Activated CD8-positive, alpha-beta memory T cell treated with anti-CD3 and anti-CD28 coated beads for 24 hours (primary cell): ENCODE data around the gene CCDC97.
"Not testable (repeated sequence)": the region's sequence is repeated elsewhere in the genome, so short reads cannot be mapped to it uniquely, and the experiment has no call there.

ENCODE experiments used
- DNase-seq: peaks from one replicate; pipeline ENCODE4 v3.0.0-alpha.2; 2020

CCDC97 gene

DNA sequence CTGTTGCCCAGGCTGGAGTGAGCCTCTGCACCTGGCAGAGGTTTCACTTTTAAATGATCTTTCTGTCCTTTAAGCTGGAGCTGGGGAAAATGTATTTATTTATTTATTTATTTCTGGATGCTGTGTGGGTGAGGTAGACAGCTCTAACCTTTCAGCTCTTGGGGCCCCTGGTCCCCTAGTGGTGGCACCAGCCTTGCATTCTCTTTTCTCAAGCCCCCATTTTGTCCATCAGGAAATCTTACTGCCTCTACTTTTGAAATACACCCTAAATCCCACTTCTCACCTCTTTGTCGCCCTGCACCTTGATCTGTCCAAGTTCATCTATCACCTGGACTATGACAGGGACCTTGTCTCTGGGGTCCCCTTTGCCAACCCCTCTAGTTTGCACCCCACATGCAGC, 56.1 kb downstream of the CCDC97 start:
- no peak for DNase-seq

DNA sequence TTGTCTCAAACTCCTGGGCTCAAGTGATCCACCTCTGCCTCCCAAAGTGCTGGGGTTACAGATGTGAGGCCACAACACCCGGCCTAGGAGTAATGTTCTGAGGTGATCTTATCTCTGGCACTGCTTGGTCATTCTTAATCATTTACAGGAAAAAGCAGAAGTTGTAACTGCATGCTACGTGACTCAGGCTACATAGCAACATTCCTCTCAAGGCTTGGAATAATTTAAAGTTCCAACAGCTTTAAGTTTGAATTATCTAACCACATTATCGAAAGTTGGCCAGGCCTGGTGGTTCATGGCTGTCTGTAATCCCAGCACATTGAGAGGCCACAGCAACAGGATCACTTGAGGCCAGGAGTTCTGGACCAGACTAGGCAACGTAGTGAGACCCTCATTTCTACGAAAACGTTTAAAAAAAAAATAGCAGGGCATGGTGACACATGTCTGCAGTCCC, 57.9 kb downstream of the CCDC97 start:
- DNase-seq: no peak

DNA sequence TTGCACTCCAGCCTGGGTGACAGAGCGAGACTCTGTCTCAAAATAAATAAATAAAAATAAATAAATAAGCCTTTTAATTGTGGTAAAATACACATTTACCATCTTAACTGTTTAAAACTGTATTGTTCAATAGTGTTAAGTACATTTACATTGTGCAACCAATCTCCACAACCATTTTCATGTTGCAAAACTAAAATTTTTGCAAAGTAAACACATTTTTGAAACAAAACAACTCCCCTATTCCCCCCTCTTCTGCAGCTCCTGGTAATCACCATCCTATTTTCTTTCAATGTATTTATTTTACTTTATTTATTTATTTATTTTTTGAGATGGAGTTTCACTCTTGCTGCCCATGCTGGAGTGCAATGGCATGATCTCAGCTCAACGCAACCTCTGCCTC, 59.8 kb downstream of the CCDC97 start:
- DNase-seq: no peak

DNA sequence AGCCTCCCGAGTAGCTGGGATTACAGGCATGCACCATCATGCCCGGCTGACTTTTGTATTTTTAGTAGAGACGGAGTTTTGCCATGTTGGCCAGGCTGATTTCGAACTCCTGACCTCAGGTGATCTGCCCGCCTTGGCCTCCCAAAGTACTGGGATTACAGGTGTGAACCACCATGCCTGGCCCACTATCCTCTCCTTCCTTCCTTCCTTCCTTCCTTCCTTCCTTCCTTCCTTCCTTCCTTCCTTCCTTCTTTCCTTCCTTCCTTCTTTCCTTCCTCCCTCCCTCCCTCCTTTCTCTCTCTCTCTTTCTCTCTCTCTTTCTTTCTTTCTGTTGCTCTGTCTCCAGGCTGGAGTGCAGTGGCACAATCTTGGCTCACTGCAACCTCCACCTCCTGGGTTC, 61.1 kb downstream of the CCDC97 start:
- not testable (repeated sequence) for DNase-seq

DNA sequence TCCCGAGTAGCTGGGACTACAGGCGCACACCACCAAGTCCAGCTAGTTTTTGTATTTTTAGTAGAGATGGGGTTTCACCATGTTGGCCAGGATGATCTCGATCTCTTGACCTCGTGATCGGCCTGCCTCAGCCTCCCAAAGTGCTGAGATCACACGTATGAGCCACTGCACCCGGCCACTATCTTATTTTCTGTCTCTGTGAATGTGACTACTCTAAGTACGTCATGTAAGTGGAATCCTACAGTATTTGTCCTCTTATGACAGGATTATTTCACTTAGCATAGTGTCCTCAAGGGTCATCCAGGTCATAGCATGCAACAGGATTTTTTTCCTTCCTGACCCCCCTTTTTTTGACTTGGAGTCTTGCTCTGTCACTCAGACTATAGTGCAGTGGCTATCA, 61.6 kb downstream of the CCDC97 start:
- DNase-seq: no peak

DNA sequence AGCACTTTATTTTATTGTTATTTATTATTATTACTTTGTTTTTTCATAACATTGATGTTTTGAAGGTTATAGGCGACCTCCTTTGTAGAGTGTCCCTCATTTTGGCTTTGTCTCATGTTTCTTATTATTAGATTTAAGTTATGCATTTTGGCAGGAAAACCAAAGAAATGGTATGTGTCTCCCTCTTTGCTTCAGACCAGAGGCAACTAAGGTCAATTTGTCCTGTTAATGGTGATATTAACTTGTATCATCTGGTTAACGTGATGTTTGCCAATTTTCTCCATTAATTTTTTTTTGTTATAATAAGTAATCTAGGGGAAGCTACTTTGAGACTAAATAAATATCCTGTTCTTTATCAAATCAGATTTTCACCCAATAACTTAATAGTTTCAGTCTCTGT, 62.5 kb downstream of the CCDC97 start:
- no peak for DNase-seq

DNA sequence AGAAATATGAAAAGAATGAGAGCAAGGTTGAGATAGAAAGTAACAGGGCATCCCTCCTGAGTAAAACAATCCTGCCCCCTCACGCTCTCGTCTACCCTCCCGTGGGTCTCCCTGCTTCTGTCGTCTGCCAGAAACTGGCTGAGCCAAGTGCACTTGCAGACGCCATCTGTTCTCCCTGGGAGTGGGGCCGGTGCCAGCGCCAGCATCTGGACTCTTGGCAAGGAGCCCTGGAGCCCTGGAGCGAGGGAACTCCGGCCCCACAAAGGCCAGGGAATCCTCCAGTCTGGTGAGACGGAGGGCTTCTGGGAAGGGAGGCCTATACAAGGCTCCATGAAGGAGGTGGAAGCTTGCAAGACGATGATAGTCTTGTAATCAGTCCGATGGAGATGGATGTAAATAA, 64.0 kb downstream of the CCDC97 start:
- DNase-seq: no peak
